NCI-H82 (cell line): ENCODE results near the gene TRIM25.

Experiments used
- DNase-seq: peaks from one replicate; lab custom pipeline; 2025; lab: John Stamatoyannopoulos, UW

TRIM25 gene

GRCh38 chr17:56896217-56896967 is 17.5 kb downstream of the TRIM25 start:
- no peak for DNase-seq

GRCh38 chr17:56894859-56895455 is 18.9 kb downstream of the TRIM25 start:
- no peak for DNase-seq

- DNase-seq = no peak
These were observed 20.3 kb downstream of the TRIM25 start for GRCh38 chr17:56893503-56893902.

- no peak for DNase-seq
These were observed 21.5 kb downstream of the TRIM25 start for GRCh38 chr17:56892333-56892732.

- no peak for DNase-seq
These were observed 22.1 kb downstream of the TRIM25 start for GRCh38 chr17:56891751-56892150.

- DNase-seq = no peak
These were observed 22.8 kb downstream of the TRIM25 start for GRCh38 chr17:56890906-56891674.

GRCh38 chr17:56890390-56890789 is 23.5 kb downstream of the TRIM25 start:
- peak; percentile 30 for DNase-seq

GRCh38 chr17:56887552-56888467 is 26.0 kb downstream of the TRIM25 start:
- no peak for DNase-seq

- DNase-seq = no peak
These were observed 26.7 kb downstream of the TRIM25 start for GRCh38 chr17:56887105-56887504.

- no peak for DNase-seq
These were observed 27.5 kb downstream of the TRIM25 start for GRCh38 chr17:56886288-56886731.

GRCh38 chr17:56885312-56885657 is 28.6 kb downstream of the TRIM25 start:
- DNase-seq = no peak

- no peak for DNase-seq
These were observed 29.2 kb downstream of the TRIM25 start for GRCh38 chr17:56884483-56885311.

- DNase-seq = no peak
These were observed 30.2 kb downstream of the TRIM25 start for GRCh38 chr17:56883616-56884015.

- DNase-seq = no peak
These were observed 32.1 kb downstream of the TRIM25 start for GRCh38 chr17:56881685-56882295.

- no peak for DNase-seq
These were observed 33.3 kb downstream of the TRIM25 start for GRCh38 chr17:56880571-56880970.

GRCh38 chr17:56880133-56880532 is 33.7 kb downstream of the TRIM25 start:
- no peak for DNase-seq

GRCh38 chr17:56879280-56879679 is 34.6 kb downstream of the TRIM25 start:
- no peak for DNase-seq

GRCh38 chr17:56876766-56877179 is 37.1 kb downstream of the TRIM25 start:
- no peak for DNase-seq

- DNase-seq = no peak
These were observed 43.7 kb downstream of the TRIM25 start for GRCh38 chr17:56870081-56870651.

GRCh38 chr17:56868716-56869115 is 45.1 kb downstream of the TRIM25 start:
- no peak for DNase-seq
